CD14-positive monocyte (primary cell): Measurements from ENCODE around the gene SMTNL2. TPM values are rescaled to one million over a fixed set of nuclear protein-coding genes. Genes with fewer than 3 reads are reported as not detected.

ENCODE experiments used
- DNase-seq, 3 donors: peaks; one replicate each; pipeline ENCODE4 v3.0.0-alpha.2; 2011 to 2022
- H2AFZ ChIP-seq: 2 replicates; pipeline ENCODE4 v1.6.0; 2012; ENCODE audit warnings: mild to moderate bottlenecking, low read depth, low read length, inconsistent platforms; ENCODE audit not compliant: insufficient read depth, poor library complexity, severe bottlenecking
- H3K27ac ChIP-seq, 2 donors: 1 replicate in 1 of 2; 2 replicates in 1 of 2; pipeline ENCODE4 v1.5.1; 2012 to 2013; ENCODE audit warnings: low read length in 2 of 2, control low read depth in 1 of 2, inconsistent platforms in 1 of 2, low read depth in 1 of 2, mild to moderate bottlenecking in 1 of 2
- H3K27me3 ChIP-seq, 2 donors: one replicate each; pipeline versions ENCODE4 v1.6.0 to v1.6.1; 2011 to 2013; ENCODE audit warnings: low read length in 2 of 2; ENCODE audit not compliant: control insufficient read depth in 2 of 2, insufficient read depth in 2 of 2
- H3K36me3 ChIP-seq, 2 donors: replicated peaks in 1 of 2; 1 replicate in 1 of 2; 2 replicates in 1 of 2; pipeline versions ENCODE4 v1.5.1 to v1.6.1; 2012 to 2013; ENCODE audit warnings: low read length in 2 of 2, control low read depth in 1 of 2, inconsistent platforms in 1 of 2, mild to moderate bottlenecking in 1 of 2; ENCODE audit not compliant: insufficient read depth in 2 of 2, control insufficient read depth in 1 of 2
- H3K4me1 ChIP-seq, 2 donors: 1 replicate in 1 of 2; 2 replicates in 1 of 2; pipeline versions ENCODE4 v1.5.1 to v1.6.1; 2012 to 2013; ENCODE audit warnings: low read length in 2 of 2, control low read depth in 1 of 2, inconsistent platforms in 1 of 2, mild to moderate bottlenecking in 1 of 2, moderate library complexity in 1 of 2; ENCODE audit not compliant: insufficient read depth in 2 of 2, control insufficient read depth in 1 of 2
- H3K4me2 ChIP-seq: replicated peaks from 2 replicates; pipeline ENCODE3; 2012; ENCODE audit warnings: low read length, moderate library complexity, mild to moderate bottlenecking; ENCODE audit not compliant: poor library complexity, severe bottlenecking; ENCODE audit errors: extremely low read depth
- H3K4me3 ChIP-seq, 3 experiments: fragments of 200-600 bp in 1 of 3; sonication (generic) in 1 of 3; replicated peaks in 1 of 3; 1 replicate in 2 of 3; 2 replicates in 1 of 3; pipeline ENCODE4 v1.5.1; 2011 to 2013; ENCODE audit warnings: low read length in 3 of 3, mild to moderate bottlenecking in 3 of 3, control low read depth in 2 of 3, low read depth in 2 of 3, inconsistent platforms in 1 of 3, moderate library complexity in 1 of 3
- H3K79me2 ChIP-seq: 2 replicates; pipeline ENCODE4 v1.6.0; 2012; ENCODE audit warnings: mild to moderate bottlenecking, control low read depth, inconsistent platforms, low read length, moderate library complexity; ENCODE audit not compliant: insufficient read depth
- H3K9ac ChIP-seq: 2 replicates; pipeline ENCODE4 v1.6.0; 2017; ENCODE audit warnings: low read length, mild to moderate bottlenecking; ENCODE audit not compliant: insufficient read depth, poor library complexity, severe bottlenecking
- H3K9me3 ChIP-seq, 2 donors: replicated peaks in 1 of 2; 1 replicate in 1 of 2; 2 replicates in 1 of 2; pipeline versions ENCODE4 v1.5.1 to v1.6.1; 2012 to 2013; ENCODE audit warnings: low read length in 2 of 2, control low read depth in 1 of 2; ENCODE audit not compliant: control insufficient read depth in 1 of 2, insufficient read depth in 1 of 2
- H4K20me1 ChIP-seq: 2 replicates; pipeline ENCODE4 v1.6.0; 2012; ENCODE audit warnings: mild to moderate bottlenecking, low read length, control low read depth, moderate library complexity; ENCODE audit not compliant: insufficient read depth
- H3K27ac Mint-ChIP-seq, 7 donors: one replicate each; pipeline ENCODE4 v1.8.0; 2020; ENCODE audit warnings: mild to moderate bottlenecking in 7 of 7, mixed read lengths in 7 of 7, moderate library complexity in 6 of 7, inconsistent platforms in 2 of 7
- H3K27me3 Mint-ChIP-seq, 3 donors: one replicate each; pipeline ENCODE4 v1.8.0; 2021 to 2022; ENCODE audit warnings: low read depth in 3 of 3, mild to moderate bottlenecking in 3 of 3, mixed read lengths in 3 of 3, moderate library complexity in 3 of 3, inconsistent platforms in 1 of 3
- H3K36me3 Mint-ChIP-seq, 2 donors: one replicate each; pipeline ENCODE4 v1.8.0; 2020; ENCODE audit warnings: mixed read lengths in 2 of 2, inconsistent platforms in 1 of 2, mild to moderate bottlenecking in 1 of 2
- H3K4me1 Mint-ChIP-seq: one replicate; pipeline ENCODE4 v1.8.0; 2020; ENCODE audit warnings: mild to moderate bottlenecking, mixed read lengths
- H3K4me3 Mint-ChIP-seq, 2 donors: one replicate each; pipeline ENCODE4 v1.8.0; 2020; ENCODE audit warnings: mild to moderate bottlenecking in 2 of 2, mixed read lengths in 2 of 2, moderate library complexity in 1 of 2
- H3K9me3 Mint-ChIP-seq, 7 donors: one replicate each; pipeline ENCODE4 v1.8.0; 2020 to 2022; ENCODE audit warnings: mixed read lengths in 7 of 7, mild to moderate bottlenecking in 6 of 7, moderate library complexity in 6 of 7, inconsistent platforms in 2 of 7
- WGBS: methylation state at CpG from one replicate; pipeline ENCODE4 v1.1.5; 2013; ENCODE audit warnings: missing lambda C conversion rate; ENCODE audit not compliant: insufficient coverage; 5-methylcytosine and 5-hydroxymethylcytosine counted together
- intact Hi-C, 2 donors: fragments of 100-400 bp; cut with micrococcal nuclease; formaldehyde crosslinking; loops; one replicate each; pipeline versions ENCODE4 v1.15.0 to v1.15.1; 2023
- polyA plus RNA-seq, 3 donors: library from polyadenylated mRNA; depleted of rRNA in 1 of 3; unstranded in 2 of 3; stranded (reverse) in 1 of 3; fragments of 300-500 nt in 2 of 3; fragments of >200 nt in 1 of 3; fragmentation: Illumina TruSeq in 2 of 3; gene quantifications; 1 replicate in 2 of 3; 2 replicates in 1 of 3; pipeline ENCODE4 v1.2.3, GENCODE V29; 2012 to 2021
- TF ChIP-seq, protein P1 (sequence below): fragments of 200-600 bp; IDR thresholded peaks from one replicate; pipeline ENCODE4 v1.8.0; 2022; ENCODE audit warnings: antibody characterized with exemption, mild to moderate bottlenecking

The SMTNL2 gene
- polyA plus RNA-seq, 3 donors = 0.08 TPM; not detected in 2

DNA sequence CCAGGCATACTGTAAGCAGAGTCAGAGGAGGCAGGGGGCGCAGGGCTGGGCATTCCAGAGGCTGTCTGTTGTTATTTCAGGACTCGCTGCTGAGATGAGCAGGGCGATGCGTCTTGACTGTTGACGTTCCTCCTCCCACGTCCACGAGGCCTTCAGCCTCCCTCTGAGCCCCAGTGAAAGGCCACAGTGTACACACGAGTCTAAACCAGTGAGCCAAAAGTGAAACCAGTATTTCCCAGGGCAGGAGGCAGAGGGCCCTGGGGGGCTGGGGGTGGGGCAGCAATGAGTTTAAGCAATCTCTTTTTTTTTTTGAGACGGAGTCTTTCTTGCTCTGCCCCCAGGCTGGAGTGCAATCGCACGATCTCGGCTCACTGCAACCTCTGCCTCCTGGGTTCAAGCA, 21.5 kb downstream of the SMTNL2 start:
- peak in 1 of 3 donors; percentile 16 for DNase-seq
- no peak overlapping the region for H2AFZ ChIP-seq
- H3K27ac Mint-ChIP-seq = no peak overlapping the region

DNA sequence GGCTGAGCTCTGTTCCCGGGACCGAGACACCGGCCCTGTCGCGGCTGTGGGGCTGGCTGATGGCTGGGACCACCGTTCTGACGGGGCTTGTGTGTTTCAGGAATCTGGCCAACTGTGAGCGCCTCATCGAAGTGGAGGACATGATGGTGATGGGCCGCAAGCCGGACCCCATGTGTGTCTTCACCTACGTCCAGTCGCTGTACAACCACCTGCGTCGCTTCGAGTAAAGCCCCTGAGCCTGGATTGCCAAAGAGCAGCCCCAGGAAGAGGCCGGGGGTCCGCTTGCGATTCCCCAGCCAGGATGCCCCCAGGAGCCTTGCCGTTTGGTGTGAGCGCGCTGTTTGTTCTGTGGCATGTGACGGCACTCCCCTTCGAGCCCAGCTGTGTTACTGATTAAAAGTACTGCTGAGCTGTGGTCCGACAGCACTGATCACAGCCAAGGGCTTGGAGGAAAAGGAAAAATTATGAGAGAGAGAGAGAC, 23.0 kb downstream of the SMTNL2 start:
- no peaks in the 10 kb centered on the region for H3K9me3 Mint-ChIP-seq
- Histone ChIP-seq H3K79me2 (no peaks in the 10 kb centered on the region), H2AFZ (peak overlapping the region; percentile 62), H3K9ac (peak overlapping the region; percentile 21), H3K4me2 (peak overlapping the region; percentile 59), H4K20me1 (no peaks in the 10 kb centered on the region), H3K27ac (peak overlapping the region; percentile 10 to 75), H3K36me3 (no peaks in the 10 kb centered on the region), H3K4me1 (peaks cover 15 to 25% of the 10 kb centered on the region in 2 donors), H3K9me3 (no peaks in the 10 kb centered on the region), H3K4me3 (peak overlapping the region in 1 of 3 experiments; percentile 57), H3K27me3 (no peaks in the 10 kb centered on the region)
- 70% methylated on average over 25 of the region's 25 CpGs for WGBS
- H3K27ac Mint-ChIP-seq = peak overlapping the region in 6 of 7 donors; percentile 7 to 80 (median 57)
- peaks cover 8 to 15% (median 14%) of the 10 kb centered on the region in 3 donors for H3K27me3 Mint-ChIP-seq
- TF ChIP-seq, protein P1, sequence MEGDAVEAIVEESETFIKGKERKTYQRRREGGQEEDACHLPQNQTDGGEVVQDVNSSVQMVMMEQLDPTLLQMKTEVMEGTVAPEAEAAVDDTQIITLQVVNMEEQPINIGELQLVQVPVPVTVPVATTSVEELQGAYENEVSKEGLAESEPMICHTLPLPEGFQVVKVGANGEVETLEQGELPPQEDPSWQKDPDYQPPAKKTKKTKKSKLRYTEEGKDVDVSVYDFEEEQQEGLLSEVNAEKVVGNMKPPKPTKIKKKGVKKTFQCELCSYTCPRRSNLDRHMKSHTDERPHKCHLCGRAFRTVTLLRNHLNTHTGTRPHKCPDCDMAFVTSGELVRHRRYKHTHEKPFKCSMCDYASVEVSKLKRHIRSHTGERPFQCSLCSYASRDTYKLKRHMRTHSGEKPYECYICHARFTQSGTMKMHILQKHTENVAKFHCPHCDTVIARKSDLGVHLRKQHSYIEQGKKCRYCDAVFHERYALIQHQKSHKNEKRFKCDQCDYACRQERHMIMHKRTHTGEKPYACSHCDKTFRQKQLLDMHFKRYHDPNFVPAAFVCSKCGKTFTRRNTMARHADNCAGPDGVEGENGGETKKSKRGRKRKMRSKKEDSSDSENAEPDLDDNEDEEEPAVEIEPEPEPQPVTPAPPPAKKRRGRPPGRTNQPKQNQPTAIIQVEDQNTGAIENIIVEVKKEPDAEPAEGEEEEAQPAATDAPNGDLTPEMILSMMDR = no peak
- H3K4me3 Mint-ChIP-seq = peak overlapping the region; percentile 56 to 64
- intact Hi-C loops = no loop called here
- no peak for DNase-seq
- H3K4me1 Mint-ChIP-seq = peaks cover 19% of the 10 kb centered on the region
- H3K36me3 Mint-ChIP-seq = no peaks in the 10 kb centered on the region

More for the DNA sequence above, 21.5 kb downstream of the SMTNL2 start:
- no peaks in the 10 kb centered on the region for H3K27me3 ChIP-seq
- H3K4me2 ChIP-seq = no peak overlapping the region
- H3K27me3 Mint-ChIP-seq = peaks cover 10 to 14% (median 11%) of the 10 kb centered on the region in 3 donors
- peaks cover 19% of the 10 kb centered on the region for H3K4me1 Mint-ChIP-seq
- TF ChIP-seq, protein P1 = no peak
- H3K36me3 ChIP-seq = no peaks in the 10 kb centered on the region
- H3K9ac ChIP-seq = no peak overlapping the region
- H3K9me3 ChIP-seq = no peaks in the 10 kb centered on the region
- no peaks in the 10 kb centered on the region for H3K9me3 Mint-ChIP-seq
- H3K79me2 ChIP-seq = no peaks in the 10 kb centered on the region
- WGBS = 71% methylated on average over 7 of the region's 12 CpGs
- no peaks in the 10 kb centered on the region for H3K36me3 Mint-ChIP-seq
- H3K27ac ChIP-seq = no peak overlapping the region
- intact Hi-C loops = no loop called here
- H3K4me3 Mint-ChIP-seq = no peak overlapping the region
- H3K4me3 ChIP-seq = no peak overlapping the region
- H4K20me1 ChIP-seq = no peaks in the 10 kb centered on the region
- H3K4me1 ChIP-seq = peaks cover 15 to 25% of the 10 kb centered on the region in 2 donors
